ENCODE measurements around the gene RAB21.
"Not testable (repeated sequence)": the region's sequence is repeated elsewhere in the genome, so short reads cannot be mapped to it uniquely, and the experiment has no call there.

RAB21 gene

DNA sequence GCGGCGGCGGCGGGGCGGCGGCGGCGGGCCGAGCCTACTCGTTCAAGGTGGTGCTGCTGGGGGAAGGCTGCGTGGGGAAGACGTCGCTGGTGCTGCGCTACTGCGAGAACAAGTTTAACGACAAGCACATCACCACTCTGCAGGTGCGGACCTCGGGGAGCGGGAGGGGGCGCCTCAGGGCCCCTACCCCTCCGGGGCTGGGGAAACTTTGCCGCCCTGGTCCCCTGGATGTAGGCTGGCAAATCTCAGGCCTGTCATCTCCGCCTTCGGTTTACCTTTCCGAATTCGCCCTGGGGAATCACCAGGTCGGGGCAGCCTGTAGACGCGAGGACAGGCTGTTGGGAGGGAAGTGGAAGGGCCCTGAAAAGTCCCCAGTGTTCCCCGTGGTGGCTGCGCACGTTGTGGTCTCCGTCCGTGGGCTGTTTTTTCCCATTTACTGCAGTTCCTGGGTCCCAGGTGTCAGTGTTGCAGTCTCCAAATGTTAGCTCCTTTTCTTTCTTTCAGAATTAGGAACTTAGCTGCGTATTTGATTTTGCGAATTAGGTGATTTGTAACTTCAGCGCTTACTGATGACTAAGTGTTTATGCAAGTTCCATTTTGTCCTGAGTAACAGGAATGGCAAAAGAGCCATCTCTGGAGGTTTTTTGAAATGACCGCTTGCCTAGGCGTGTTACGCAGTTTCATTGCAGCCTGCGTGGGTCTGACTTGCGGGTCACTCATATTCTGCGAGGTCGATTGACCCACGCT lies 656 bp downstream of the RAB21 start:
- peak; percentile 70 for DNase-seq

DNA sequence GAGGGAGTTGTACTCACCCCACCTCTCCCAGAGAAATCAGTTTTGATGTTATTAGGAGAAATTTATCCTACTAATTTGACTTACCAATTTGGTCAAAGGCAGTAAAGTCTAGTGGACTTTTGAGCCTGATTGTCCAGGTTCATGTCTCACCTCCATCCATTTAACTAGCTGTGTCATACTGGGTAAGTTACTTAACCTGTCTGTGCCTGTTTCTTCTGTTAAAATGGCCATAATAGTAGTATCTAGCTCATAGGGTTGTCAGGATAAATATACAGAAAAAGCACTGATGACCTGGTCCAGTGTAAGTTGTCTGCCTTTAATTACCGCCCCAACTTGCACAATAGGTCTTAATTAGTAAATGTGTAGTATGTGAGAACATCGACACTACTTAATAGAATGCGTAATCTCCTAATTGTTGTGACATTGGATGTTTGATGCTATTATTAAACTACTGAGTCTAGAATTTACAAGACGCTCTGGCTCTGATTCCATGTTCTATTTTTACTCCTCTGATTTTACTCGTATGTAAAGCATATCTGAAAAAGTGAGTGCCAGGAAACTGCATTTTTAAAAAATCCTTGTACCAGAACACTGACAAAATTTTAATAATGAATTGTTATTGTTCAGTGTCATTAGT lies 1.5 kb downstream of the RAB21 start:
- no peak for DNase-seq

DNA sequence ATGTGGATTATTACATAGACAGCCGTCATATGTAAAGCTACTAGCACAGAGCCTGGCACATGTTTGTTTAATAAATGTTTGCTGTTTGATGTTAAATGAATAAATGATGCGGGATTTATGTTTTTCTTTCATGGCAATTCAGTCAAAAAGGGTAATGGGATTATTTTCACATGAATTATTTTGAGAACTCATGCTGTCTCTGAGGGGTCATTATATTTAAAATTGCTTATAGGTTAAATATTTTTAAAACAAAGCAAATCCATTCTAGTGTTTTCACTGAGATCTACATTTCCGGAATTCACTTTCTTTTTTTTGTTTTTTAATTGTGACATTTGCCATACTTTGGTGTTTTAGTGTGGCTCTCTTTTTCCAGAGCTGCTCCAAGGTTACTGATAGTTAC lies 5.3 kb downstream of the RAB21 start:
- DNase-seq = no peak

DNA sequence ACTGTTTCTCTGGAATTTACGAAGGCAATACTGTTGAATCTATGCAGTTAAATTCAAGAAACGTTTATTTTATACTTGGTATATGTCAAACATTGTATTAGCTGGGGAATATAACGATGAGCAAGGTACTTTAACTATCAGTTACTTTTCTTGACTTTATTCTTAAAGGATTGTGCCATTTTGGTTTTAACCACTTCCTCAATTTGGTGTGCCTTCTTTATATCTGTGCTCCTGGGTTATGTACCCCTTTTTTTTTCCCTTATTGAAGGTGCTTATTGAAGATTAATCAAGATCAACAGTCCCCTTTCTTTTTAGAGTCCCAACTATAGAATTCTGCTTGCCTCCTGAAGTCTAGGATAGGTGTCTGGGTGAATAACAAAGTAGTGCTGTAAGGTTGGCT lies 5.8 kb downstream of the RAB21 start:
- DNase-seq = no peak

DNA sequence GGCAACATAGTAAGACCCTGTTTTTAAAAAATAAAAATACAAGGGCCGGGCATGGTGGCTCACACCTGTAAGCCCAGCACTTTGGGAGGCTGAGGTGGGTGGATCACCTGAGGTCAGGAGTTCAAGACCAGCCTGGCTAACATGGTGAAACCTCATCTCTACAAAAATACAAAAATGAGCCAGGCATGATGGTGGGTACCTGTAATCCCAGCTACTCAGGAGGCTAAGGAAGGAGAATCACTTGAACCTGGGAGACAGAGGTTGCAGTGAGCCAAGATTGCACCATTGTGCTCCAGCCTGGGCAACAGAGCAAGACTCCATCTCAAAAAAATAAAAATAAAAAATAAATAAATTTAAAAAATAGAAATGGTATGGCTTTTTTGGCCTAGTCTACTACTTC lies 6.7 kb downstream of the RAB21 start:
- DNase-seq = not testable (repeated sequence)

DNA sequence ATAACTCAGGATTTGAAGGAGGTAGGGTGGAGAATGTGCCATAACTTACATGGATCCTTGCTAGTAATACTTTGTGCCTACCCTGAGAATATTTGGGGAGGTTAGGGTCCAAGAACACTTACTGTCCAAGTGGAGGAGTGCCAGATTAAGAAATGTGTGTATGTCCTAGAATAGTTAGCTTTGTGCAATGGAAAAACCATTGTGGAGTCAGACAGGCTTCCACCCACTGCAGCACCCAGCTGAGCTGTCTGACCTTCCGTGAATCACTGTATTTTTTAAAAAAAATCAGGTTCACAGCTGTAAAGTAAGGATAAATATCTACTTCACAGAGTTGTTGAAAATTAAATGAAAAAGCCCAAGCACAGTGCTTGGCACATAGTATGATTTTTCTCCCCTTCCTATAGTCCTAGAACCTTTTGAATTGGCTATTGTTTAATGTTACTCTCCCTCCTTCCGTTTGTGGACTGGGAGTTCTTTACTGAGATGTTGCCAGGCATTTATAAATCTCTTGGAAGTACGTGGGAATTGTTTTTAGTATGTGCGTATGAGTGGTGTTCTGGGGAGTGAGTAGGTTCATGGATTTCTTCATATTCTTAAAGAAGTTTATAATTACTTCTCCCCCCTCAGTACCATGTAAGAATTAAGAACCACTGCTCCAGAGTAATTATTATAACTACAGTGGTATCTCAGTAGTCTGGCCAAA lies 9.2 kb downstream of the RAB21 start:
- no peak for DNase-seq

DNA sequence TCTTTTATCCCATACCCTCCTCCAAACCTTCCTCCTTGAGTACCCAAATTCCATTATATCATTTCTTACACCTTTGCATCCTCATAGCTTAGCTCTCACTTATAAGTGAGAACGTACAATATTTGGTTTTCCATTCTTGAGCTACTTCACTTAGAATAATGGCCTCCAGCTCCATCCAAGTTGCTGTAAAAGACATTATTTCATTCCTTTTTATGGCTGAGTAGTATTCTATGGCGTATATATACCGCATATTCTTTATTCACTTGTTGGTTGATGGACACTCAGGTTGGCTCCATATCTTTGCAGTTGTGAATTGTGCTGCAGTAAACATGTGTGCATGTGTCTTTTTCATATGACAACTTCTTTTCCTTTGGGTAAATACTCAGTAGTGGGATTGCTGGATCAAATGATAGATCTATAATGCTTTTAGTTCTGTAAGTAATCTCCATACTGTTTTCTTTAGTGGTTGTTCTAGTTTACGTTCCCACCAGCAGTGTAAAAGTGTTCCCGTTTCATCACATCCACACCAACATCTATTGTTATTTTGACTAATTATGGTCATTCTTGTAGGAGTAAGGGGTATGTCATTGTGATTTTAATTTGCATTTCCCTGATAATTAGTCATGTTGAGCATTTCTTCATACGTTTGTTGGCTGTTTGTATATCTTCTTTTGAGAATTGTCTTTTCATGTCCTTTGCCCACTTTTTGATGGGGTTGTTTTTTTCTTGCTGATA lies 10.1 kb downstream of the RAB21 start:
- no peak for DNase-seq

DNA sequence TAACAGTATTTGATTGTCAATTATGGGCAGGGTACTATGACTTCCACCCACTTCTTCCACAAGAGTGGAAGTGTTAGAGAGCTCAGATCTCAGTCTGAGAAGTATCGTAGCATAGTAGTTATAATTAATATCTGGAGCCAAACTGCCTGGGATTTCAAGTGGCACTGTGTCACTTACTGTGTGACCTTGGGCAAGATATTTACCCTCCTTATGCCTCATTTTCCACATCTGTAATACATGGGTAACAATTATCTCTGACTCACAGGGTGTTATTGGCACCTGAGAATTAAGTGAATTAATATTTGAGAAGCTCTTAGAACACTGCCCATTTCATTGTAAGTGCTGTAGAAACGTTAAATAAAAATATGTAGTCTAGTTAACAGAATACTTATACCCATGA lies 11.5 kb downstream of the RAB21 start:
- DNase-seq = no peak

DNA sequence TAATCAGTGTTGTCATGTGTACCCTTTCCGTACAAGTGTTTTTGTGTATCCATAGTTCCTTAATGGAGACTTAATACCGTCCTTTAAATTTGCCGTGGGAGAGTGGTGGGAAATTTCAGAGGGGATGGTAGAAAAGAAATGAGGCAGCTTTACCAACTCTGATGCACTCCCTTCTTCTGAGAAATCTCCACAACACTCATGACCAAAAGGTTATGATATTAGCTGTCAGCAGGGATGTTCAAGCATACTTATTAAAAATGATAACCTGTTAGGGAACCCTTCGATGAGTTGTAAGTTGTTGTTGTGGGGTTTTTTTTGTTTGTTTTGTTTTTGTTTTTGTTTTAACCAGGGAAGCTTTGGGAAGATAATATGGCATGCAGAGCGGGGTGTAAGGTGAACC lies 12.5 kb downstream of the RAB21 start:
- DNase-seq = no peak

DNA sequence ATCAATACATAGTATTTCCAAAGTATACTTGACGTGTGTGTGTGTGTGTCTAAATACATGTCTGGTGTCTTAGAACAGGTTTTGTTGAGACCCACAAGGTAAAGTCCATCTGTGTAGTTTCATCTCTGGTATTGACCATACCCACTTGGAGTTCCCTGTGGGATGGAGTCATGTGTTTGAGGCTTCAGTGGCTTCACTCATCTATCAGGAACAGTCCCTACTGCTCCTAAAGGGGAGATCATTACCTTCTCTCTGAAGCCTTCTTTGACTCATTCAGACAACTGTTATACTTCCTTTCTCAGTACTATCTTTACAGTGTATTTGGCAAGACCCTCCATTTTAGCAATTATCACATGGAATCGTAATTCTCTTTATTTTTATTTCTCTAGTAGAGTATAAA lies 14.2 kb downstream of the RAB21 start:
- no peak for DNase-seq

DNA sequence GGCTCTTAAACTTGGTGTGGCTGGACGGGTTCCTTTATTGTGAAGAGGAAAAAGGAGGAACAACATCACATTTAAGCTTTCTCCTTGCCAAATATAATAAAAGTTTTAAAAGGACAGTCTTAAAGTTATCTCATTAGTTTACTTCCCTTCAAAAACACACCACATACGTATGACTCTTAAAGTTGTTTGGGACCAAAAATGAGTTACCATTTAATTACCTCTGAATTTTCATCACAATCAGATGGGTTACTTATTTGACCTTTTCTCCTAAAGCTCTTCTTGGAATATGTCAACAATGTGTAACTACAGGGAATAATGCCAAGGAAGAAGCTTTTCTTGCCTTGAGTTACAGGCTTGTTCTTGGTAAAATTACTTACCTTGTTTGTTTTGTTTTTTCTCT lies 16.4 kb downstream of the RAB21 start:
- no peak for DNase-seq

DNA sequence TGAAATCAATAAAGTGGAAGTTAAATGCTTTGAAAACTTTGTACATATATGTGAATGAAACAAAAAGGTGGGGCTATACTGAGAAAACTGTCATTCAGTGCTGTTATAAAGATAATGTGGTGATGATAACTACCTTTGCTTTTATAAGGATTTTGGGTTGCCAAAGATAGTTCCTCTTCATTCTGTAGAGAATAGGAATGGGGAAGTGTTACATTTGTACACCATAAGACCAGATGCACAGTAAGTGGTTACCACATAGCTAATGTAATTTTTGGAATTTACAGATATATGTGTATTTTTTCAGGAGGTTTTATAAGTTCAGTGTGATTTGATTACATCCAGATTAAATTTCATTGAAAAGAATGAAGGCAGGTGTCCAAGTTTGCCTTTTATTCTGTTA lies 18.1 kb downstream of the RAB21 start:
- no peak for DNase-seq

DNA sequence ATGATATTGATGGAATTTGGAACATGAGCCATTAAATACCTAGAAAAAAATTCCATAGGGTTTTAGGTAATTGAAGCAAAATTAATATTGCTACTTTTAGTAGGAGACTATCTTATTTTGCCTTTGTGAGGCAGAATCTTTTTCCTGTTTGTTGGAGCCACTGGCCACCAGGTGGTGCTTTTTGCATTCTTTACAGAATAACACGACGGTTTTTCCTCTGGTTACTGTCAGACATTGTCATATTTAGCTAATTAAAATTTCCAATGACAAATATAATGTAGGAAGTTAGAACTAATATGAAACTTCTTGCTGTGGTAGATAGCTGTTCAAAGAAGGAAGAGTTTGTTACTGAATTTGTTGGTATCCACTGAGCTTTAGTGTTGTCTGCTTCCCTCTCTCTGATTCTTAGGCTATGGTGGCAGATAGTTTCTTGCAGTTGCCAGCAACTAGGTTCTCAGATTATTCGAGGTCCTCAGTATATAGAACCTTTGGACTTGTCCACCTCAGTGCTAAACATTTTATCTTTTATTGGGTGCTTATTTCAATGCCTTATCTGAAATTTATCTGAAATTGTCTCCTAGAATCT lies 25.7 kb downstream of the RAB21 start:
- DNase-seq = peak; percentile 32

DNA sequence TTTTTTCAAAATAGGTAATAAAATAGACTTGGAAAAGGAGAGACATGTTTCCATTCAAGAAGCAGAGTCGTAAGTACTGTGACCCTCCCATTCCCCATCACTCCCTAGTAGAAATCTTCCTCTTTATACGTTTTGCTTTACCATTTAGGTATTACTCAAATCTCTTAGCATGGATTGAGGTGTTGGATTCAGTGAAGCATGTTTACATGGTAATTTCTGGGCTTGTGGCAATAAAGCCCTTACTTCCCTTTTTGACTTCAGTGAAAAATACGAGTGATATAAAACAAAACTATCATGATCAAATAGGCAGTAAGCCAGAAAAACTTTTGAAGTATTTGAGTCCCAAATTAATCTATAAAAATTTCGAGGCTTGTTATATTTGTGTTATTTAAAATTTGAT lies 27.4 kb downstream of the RAB21 start:
- DNase-seq = no peak

DNA sequence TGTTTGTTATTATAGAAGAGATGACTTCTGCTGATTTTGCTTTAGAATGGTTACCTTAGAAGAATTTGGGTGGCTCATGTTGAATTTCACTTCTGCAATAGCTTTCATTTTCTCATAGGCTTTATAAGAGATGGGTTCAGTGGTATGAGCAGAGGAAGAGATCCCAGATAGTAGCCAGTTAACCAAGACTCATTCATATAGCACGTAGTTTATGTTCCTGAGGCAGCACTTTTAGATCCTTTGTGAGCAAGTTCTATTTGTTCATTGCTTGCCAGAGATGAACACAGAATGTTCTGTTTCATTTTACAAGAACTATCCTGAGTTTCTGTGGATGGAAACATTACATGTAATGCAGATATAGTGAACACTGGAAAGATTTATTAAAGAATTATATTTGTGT lies 32.2 kb downstream of the RAB21 start:
- no peak for DNase-seq

DNA sequence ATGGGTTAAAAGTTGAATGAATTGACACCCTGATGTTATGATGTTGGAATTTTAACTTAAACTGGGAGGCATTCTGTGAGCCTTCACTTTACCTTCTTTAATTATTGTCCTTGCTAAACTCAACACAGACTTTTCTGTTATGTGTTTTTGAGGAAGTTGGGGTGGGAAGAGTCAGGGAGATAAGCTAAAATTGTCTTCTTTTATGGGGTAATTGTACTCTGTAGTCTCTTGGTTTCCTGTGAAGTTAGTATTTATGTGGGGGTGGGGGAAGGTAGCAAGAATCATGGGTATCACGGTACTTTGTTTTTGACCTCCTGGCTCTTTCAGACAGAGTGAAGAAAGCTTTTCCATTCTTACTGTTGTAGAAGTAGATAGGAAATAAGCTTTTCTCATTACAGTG lies 32.9 kb downstream of the RAB21 start:
- DNase-seq = no peak

DNA sequence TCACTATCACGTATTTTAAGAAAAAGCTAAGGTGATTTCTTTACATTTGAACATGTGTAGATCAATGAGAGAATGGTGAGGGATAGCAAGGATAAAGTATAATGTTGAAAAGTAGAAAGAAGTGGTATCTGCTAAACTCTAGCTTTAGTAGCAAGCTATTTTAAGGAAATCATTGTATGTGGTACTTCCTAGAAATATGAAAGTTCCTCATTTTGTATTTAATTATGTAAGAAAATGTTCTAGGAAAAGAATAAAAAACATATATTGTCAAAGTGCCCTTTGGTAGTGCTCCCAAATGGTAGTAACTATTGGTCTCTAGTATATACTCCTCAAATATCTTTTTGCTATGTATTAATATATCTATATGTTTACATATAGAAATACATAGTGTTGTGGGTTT lies 35.7 kb downstream of the RAB21 start:
- no peak for DNase-seq

DNA sequence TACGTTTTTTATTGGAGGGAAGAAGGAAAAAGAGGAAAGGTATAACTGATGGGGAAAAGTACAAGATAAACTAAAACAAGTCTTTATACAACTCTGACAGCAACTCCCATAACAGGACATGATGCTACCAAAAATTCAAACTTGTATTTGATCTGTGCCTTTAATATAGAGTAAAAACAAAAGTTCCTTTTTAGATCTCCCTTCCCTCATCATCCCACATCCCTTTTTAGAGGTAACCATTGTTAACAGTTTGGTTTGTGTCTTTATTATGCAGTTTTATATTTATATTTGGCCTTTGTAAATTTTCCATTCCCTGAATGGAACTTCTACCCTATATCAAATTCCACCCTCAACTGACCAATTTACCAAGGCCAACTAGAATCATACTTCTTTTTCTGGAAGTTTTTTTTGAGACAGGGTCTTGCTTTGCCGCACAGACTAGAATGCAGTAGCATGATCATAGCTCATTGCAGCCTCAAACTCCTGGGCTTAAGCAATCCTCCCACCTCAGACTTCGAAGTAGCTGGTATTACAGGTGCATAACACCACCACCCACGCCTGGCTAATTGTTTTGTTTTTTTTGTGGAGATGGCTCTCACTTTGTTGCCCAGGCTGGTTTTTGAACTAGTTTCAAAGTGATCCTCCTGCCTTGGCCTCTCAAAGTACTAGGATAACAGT lies 36.9 kb downstream of the RAB21 start:
- no peak for DNase-seq

DNA sequence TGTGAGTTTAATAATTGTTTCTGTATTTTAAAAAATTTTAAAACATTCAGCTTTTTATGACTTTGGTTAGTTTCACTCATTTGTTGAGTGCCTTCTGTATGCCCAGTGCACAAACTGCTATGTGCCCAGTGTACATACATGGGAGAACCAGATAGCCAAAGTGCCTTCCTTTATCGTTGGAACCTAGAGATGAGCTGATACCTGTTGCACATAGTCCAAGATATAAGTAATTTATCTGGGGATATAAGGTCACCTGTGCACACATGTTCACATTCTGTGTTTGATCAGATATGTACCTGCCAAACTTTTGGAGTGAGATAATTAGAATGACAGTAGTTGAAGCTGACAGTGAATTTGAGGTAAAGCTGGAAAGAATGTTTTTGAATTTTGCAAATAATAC lies 37.9 kb downstream of the RAB21 start:
- no peak for DNase-seq

DNA sequence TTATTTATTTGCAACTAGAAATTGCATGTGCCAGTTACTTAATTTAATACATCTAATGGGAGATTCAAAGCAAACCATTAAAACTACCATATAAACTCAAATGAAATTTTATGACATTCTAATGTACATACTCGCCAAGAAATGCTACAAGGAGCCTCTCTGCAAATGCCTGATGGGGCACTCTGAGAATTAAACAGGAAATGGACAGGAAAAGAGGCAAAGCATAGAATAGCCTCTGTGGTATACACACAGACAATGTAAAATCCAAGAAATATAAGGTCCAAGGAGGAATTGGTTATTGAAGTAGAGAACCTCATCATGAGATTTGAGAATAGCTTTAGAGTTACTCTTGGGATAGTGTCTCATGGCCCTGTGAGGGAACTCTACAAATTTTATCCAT lies 41.2 kb downstream of the RAB21 start:
- no peak for DNase-seq

DNA sequence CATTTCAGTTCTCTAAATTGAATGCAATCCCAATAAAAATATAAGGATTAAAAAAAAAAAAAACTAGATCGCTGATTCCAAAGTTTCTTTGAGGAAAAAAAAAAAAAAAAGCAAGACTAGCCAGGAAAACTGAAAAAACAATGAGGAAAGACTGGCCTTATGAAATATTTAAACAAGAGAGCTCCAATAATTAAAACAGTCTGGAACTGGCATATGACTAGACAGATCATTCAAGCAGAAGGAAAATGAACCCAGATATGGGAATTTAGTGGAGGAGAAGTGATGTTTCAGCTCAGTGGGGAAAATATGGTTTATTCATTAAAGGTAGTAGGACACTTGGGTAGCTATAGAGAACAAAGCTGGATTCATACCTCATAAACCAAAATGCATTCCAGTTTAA lies 42.9 kb downstream of the RAB21 start:
- no peak for DNase-seq

DNA sequence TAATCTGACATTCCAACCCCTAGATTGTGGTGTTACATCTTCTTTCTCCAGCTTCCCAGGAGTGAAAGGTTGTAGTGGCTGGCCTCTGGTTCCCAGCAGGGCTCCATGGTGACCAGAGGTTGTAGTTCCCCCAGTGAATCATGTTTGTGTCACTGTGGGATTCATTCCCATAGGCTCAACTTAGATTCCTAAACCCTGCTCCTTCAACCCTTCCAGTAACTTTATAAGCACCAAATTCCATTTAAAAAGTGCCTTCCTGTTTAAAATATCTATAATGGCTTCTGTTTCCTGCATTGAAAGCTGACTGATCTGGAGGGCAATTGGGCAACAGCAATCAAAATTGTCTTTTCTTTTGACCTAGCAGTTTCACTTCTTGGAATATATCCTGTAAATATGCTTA lies 44.4 kb downstream of the RAB21 start:
- DNase-seq = no peak

DNA sequence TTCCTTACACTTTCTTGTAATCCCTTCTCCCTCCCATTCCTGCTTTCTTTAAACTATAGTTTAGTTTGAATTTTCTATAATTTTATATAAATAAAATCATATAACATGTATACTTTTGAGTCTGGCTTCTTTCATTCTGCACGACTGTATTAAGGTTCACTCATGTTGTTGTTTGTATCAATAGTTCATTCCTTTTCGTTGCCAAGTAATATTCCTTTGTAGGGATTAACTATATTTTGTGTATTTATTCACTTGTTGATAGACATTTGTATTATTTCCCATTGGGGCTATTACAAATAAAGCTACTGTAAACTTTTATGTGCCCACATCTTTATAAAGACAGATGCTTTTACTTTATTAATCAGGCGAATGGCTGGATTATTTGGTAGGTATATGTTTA lies 45.5 kb downstream of the RAB21 start:
- DNase-seq = no peak

Data from central memory CD4-positive, alpha-beta T cell (primary cell).